HG02973 (cell line): ENCODE data around the gene ARL5C.

Experiments used
- ATAC-seq: cut with Tn5 transposase; IDR thresholded peaks from one replicate; pipeline ENCODE4 v1.9.1; 2021; ENCODE audit warnings: moderate library complexity; ENCODE audit not compliant: unreplicated experiment

Gene ARL5C

GRCh38 chr17:39194089-39194984 lies 28.4 kb upstream of the ARL5C start:
- ATAC-seq: no peak

- no peak for ATAC-seq
These were observed 27.4 kb upstream of the ARL5C start for GRCh38 chr17:39193346-39193745.

DNA sequence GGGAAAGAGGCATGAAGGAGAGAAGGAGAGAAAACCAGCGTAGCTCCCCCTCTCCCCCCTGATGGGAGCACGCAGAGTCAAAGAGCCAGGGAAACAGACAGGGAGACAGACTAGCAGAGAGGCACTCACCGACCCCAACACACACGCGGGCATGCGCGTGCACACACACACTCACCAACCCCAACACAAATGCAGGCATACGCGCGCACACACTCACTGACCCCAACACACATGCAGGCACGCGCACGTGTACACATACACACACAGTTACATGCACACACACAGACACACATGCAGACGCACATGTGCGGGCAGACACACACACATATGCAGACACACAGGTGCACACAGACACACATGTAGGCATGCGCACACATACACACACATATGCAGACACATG lies 26.9 kb upstream of the ARL5C start:
- ATAC-seq: no peak

GRCh38 chr17:39191750-39192510 lies 26.0 kb upstream of the ARL5C start:
- no peak for ATAC-seq

DNA sequence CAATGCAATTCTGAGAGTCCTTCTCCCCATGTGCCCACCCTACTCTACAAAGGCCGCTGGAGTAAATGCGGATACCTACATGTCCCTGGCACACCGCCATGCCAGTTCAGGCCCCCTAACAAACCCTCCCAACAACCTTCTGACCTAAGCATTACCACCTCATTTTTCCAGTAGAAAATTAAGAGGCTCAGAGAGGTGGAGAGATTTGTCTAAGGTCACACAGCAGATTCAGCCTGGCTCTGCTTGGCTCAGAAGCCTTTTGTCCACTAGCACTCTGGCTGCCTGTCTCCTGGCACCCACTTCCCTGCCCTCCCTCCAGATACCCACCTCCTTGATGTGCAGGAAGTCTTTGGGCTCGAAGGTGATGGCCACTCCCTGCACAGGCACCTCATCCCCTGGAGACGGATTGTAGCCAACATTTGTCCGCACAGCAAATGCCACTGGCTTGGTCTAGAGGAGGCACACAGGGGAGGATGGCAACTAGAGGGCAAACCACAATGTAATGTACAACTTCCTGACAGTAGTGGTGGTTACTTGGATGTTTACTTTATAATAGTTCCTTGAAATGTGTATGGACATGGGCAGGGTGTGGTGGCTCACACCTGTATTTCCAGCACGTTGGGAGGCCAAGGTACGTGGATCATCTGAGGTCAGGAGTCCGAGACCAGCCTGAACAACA lies 21.3 kb upstream of the ARL5C start:
- ATAC-seq: no peak

- ATAC-seq: no peak
These were observed 20.6 kb upstream of the ARL5C start for GRCh38 chr17:39186481-39187002.

DNA sequence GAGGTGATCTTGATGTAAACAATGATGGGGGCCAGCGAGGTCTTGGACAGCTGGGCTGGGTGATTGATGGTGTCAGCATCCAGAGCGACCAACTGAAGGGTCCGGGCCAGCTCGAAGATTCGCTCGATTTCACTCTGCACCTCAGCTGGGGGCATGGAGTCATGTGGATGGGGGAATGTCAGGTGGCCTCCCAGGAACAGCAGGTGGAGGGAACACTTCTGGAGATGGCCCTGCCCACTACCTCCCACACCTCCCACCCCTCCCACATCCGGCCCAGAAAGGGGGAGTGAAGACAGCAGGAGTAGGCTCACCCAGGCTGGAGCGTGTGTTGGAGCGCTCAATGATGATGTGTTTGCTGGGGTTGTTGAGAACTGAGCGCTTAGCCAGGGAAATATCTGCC lies 17.8 kb upstream of the ARL5C start:
- no peak for ATAC-seq

DNA sequence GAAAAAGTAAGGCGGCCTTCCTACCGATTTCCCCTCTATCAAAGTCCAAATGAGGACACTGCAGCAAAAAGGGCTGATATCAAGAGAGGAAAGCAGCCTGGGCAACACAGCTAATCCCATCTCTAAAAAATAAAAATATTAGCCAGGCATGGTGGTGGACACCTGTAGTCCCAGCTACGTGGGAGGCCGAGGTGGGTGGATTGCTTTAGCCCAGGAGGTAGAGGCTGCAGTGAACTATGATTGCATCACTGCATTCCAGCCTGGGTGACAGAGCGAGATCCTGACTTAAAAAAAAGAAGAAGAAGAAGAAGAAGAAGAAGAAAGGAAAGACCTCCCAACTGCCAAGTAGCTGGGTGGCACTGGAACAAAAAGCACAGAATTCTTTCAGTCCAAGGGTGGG lies 17.1 kb upstream of the ARL5C start:
- ATAC-seq: no peak

- ATAC-seq: no peak
These were observed 15.3 kb upstream of the ARL5C start for GRCh38 chr17:39181303-39181702.

- no peak for ATAC-seq
These were observed 12.6 kb upstream of the ARL5C start for GRCh38 chr17:39178536-39178935.

GRCh38 chr17:39177256-39177655 lies 11.3 kb upstream of the ARL5C start:
- no peak for ATAC-seq

DNA sequence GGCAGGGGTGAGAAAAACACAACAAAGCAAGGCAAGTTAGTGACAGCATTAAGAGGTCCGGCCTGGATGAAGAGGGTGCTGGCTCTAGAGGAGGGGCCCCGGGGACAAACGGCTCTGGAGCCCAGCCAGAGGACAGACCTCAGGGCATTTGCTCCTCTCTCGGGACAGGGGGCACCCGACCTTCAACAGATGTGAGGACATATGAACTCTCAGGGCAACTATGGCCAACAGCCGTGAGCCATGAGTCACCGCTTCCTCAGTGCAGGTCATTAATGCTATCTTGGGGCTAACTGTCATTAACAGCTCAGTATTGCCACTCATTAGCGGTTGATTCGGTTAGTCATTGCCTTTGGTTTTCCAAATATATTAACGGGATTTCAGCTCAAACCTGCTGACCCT lies 9.7 kb upstream of the ARL5C start:
- no peak for ATAC-seq

DNA sequence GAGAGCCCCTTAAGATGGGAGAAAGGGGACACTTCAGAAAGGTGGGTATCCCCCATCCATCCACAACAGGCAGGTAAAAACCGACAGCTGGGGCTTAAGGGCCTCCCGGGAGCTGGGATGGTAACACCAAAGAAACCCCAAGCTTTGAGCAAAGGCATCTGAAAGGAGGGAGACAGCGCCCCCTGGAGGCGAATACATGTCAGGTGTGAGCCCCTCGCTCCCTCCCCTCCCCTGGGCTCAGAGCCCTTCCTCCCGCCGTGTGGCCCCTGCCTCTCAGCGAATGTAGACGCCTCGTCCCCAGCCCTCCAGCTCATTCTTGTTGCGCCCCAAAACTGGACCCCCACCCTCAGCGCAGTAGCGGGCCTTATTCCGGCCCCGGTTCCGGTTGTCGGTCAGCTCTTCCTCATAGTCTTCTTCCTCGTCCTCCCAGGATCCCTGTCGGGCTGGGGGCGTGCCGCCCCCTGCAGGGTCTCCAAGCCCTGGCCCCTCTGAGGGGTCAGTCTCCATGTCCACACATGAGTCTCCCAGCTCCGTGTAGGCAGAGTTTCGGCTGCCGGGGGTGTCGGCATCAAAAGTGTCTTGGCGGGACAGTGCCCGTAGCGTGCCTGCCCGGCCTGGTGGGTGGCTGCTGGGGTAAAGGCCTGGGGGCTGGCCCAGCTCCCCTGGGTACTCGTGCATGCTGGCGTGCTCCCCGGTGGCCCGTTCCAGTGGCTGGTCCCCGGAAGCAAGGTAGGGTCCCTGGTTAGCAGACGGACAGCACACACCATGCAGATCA lies 9.1 kb upstream of the ARL5C start:
- ATAC-seq: no peak

DNA sequence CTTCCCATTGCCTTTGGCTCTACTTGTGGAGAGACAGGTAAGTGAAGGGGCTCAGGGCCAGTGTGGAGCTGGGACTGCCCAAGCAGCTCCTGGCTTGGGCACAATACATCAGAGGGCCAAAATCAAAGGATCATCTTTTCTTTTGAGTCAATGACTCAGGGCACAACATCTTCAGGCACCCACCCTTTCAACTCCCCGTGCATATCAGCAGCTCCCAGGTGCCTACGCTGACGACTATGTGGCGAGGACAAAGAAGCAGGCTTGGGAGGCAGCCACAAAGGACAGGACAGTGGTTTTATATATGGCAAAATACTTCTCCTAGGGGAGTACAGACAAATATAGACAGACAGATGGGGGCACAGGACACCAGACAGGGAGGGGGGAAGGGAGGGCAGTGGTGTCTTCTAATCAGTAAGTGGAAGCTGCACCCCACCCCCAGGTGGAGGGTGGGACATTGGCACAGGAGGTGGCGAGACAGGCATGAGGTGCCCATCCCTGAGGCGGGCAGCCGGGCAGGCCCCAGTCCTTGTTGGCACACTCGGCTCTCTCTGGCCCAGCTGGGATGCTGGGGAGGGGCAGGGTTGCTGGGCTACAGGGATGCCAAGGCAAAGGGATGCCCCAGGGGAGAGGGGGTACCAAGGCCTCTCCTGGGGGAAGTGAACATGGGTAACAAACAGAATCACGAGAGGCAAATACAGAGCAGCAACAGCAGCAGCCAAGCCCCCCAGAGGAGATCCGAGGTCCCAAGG lies 7.7 kb upstream of the ARL5C start:
- no peak for ATAC-seq

- ATAC-seq: no peak
These were observed 7.1 kb upstream of the ARL5C start for GRCh38 chr17:39173080-39173479.

DNA sequence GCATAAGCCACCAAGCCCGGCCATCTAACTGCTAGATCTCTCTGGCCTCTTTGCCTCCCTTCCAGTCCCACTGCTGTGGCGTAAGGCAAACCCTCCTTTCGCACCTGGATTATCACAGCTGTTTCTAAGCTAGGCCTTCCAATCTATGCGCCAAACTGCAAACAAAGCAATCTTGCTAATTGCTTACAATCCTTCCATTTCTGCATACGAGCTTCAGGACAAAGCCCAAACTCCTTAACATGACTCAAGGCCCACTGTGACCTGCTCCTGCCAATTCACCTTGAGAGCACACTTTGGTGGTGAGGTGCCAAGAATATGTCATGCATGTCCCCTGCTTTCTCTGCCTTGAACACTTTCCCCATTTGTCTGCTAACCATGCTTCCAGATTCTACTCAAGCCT lies 6.0 kb upstream of the ARL5C start:
- ATAC-seq: no peak

- no peak for ATAC-seq
These were observed 4.6 kb upstream of the ARL5C start for GRCh38 chr17:39170558-39170957.

GRCh38 chr17:39170109-39170508 lies 4.1 kb upstream of the ARL5C start:
- ATAC-seq: no peak

DNA sequence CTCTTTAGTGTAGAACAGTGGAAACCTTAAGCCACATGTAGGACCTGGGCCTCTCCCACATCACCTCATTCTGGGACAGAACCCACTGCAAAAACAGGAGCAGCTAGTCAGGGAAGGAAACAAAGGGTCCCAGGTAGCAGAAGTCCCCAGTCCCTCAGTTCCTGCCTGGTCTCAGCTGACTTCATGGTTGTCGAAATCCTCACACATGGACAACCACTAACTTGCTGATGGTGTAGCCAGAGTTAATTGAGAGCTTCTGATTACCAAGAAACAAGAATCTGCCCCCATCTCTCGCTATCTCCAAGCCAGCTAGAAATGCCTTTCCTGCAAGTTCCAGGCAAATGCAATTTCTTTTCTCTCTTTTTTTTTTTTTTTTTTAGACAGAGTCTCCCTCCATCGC lies 3.6 kb upstream of the ARL5C start:
- ATAC-seq: no peak

- no peak for ATAC-seq
These were observed 3.1 kb upstream of the ARL5C start for GRCh38 chr17:39169101-39169500.
